Measurements from ENCODE around the gene ZNF335.

DNA sequence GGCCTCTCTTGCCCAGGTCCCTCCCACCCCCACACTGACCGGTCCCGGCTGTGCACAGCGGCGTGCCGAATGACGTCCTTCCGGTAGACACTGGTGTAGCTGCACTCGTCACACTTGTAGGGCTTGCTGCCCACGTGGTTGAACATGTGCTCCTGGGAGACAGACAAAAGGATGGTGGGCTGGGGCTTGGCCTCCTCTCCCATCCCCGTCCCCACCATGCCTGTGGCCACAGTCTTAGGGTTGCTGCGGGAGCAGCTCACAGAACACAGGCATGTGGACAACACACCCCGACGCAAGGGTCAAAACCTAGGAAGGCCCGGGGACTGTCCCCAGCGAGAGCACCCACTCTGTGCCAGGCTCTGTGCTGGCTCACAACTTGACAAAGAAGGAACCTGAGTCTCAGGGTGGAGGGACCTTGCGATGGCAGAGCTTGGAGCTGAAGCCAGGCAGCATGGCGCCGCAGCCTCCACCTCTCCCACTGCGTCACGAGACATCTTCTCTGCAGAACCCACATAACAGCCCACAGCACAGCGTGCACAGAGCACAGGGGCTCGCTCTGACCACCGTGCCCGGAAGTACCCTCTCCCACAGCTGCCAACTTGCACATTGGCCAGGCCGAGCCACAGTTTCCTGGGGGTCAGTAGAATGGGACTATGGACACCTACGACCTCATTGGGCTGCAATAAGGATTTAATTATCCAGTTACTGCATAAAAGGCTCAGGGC lies 9.8 kb downstream of the ZNF335 start:
- TF ChIP-seq POLR2A (IDR thresholded peaks at IDR 0.05) (no peak), EP300 (IDR thresholded peaks at IDR 0.05) (no peak)
- TF ChIP-seq, protein P1, sequence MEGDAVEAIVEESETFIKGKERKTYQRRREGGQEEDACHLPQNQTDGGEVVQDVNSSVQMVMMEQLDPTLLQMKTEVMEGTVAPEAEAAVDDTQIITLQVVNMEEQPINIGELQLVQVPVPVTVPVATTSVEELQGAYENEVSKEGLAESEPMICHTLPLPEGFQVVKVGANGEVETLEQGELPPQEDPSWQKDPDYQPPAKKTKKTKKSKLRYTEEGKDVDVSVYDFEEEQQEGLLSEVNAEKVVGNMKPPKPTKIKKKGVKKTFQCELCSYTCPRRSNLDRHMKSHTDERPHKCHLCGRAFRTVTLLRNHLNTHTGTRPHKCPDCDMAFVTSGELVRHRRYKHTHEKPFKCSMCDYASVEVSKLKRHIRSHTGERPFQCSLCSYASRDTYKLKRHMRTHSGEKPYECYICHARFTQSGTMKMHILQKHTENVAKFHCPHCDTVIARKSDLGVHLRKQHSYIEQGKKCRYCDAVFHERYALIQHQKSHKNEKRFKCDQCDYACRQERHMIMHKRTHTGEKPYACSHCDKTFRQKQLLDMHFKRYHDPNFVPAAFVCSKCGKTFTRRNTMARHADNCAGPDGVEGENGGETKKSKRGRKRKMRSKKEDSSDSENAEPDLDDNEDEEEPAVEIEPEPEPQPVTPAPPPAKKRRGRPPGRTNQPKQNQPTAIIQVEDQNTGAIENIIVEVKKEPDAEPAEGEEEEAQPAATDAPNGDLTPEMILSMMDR (IDR thresholded peaks at IDR 0.05) = no peak

All from ovary (tissue), 3 donors.